ENCODE results near the gene STYXL1. TPM values are rescaled to one million over a fixed set of nuclear protein-coding genes. Genes with fewer than 3 reads are reported as not detected.
"Not testable (repeated sequence)": the region's sequence is repeated elsewhere in the genome, so short reads cannot be mapped to it uniquely, and the experiment has no call there.

Gene STYXL1
- total RNA-seq, 2 donors from 2014 or later = 9.3 to 14.6 TPM

GRCh38 chr7:76040126-76040525, 7.7 kb downstream of the STYXL1 start:
- H3K27me3 ChIP-seq (replicated peaks; ENCODE audit: insufficient read depth) = no peaks in the 10 kb centered on the region
- H3K4me1 ChIP-seq (ENCODE audit: control insufficient read depth in 1 of 2, low read depth in 2 of 2) = no peaks in the 10 kb centered on the region
- no peak overlapping the region for H3K27ac ChIP-seq
- ATAC-seq (ENCODE audit: insufficient number of reproducible peaks, low FRiP score, low read depth) = no peak
- H3K36me3 ChIP-seq = peaks cover 5% of the 10 kb centered on the region
- TF ChIP-seq, protein P1, sequence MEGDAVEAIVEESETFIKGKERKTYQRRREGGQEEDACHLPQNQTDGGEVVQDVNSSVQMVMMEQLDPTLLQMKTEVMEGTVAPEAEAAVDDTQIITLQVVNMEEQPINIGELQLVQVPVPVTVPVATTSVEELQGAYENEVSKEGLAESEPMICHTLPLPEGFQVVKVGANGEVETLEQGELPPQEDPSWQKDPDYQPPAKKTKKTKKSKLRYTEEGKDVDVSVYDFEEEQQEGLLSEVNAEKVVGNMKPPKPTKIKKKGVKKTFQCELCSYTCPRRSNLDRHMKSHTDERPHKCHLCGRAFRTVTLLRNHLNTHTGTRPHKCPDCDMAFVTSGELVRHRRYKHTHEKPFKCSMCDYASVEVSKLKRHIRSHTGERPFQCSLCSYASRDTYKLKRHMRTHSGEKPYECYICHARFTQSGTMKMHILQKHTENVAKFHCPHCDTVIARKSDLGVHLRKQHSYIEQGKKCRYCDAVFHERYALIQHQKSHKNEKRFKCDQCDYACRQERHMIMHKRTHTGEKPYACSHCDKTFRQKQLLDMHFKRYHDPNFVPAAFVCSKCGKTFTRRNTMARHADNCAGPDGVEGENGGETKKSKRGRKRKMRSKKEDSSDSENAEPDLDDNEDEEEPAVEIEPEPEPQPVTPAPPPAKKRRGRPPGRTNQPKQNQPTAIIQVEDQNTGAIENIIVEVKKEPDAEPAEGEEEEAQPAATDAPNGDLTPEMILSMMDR (IDR thresholded peaks at IDR 0.05) = no peak
- no peak overlapping the region for H3K4me3 ChIP-seq
- no peak for DNase-seq (ENCODE audit: low spot score)
- H3K9me3 ChIP-seq = no peaks in the 10 kb centered on the region

DNA sequence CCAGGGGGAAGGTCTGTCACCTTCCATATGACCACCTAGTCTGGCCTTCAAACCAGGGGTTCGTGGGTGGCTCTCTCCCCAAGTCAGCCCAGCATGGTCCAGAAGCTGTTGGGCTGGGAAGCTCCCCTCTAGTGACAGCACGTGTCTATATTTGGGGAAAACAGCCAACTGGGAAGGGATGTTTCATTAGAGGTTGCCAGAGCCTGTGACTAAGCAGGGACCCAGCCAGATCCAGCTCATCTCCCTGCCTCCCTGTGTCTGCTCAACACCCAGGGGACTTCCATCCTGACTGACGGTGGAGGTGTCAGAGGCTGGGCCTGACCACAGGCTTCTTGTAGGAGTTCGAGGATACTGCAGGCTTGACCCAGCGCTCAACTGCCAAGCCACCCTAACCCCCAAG, 10.5 kb downstream of the STYXL1 start:
- no peak overlapping the region for H3K4me3 ChIP-seq
- peaks cover 5% of the 10 kb centered on the region for H3K36me3 ChIP-seq
- TF ChIP-seq, protein P1 (IDR thresholded peaks at IDR 0.05) = no peak
- no peaks in the 10 kb centered on the region for H3K4me1 ChIP-seq (ENCODE audit: control insufficient read depth in 1 of 2, low read depth in 2 of 2)
- DNase-seq (ENCODE audit: low spot score) = no peak
- H3K27ac ChIP-seq = no peak overlapping the region
- no peaks in the 10 kb centered on the region for H3K9me3 ChIP-seq
- no peaks in the 10 kb centered on the region for H3K27me3 ChIP-seq (replicated peaks; ENCODE audit: insufficient read depth)
- ATAC-seq (ENCODE audit: insufficient number of reproducible peaks, low FRiP score, low read depth) = no peak

- peaks cover 6% of the 10 kb centered on the region for H3K36me3 ChIP-seq
- no peak for ATAC-seq (ENCODE audit: insufficient number of reproducible peaks, low FRiP score, low read depth)
Observed at GRCh38 chr7:76031964-76032363, 15.8 kb downstream of the STYXL1 start.

GRCh38 chr7:76029682-76030081, 18.1 kb downstream of the STYXL1 start:
- H3K27ac ChIP-seq; H3K9me3 ChIP-seq; DNase-seq (ENCODE audit: low spot score); H3K27me3 ChIP-seq (replicated peaks; ENCODE audit: insufficient read depth); H3K4me1 ChIP-seq (ENCODE audit: control insufficient read depth in 1 of 2, low read depth in 2 of 2); ATAC-seq (ENCODE audit: insufficient number of reproducible peaks, low FRiP score, low read depth); H3K4me3 ChIP-seq; H3K36me3 ChIP-seq: not testable (repeated sequence)

More at GRCh38 chr7:76031964-76032363, 15.8 kb downstream of the STYXL1 start:
- H3K9me3 ChIP-seq = no peaks in the 10 kb centered on the region
- no peak overlapping the region for H3K27ac ChIP-seq
- no peak overlapping the region for H3K4me3 ChIP-seq
- TF ChIP-seq, protein P1 (IDR thresholded peaks at IDR 0.05) = no peak
- H3K4me1 ChIP-seq (ENCODE audit: control insufficient read depth in 1 of 2, low read depth in 2 of 2) = no peaks in the 10 kb centered on the region
- DNase-seq (ENCODE audit: low spot score) = no peak
- H3K27me3 ChIP-seq (replicated peaks; ENCODE audit: insufficient read depth) = no peaks in the 10 kb centered on the region

- Histone ChIP-seq H3K9me3 (no peaks in the 10 kb centered on the region), H3K4me1 (ENCODE audit: control insufficient read depth in 1 of 2, low read depth in 2 of 2) (no peaks in the 10 kb centered on the region), H3K27ac (no peak overlapping the region), H3K4me3 (no peak overlapping the region), H3K36me3 (peaks cover under 1% of the 10 kb centered on the region), H3K27me3 (replicated peaks; ENCODE audit: insufficient read depth) (no peaks in the 10 kb centered on the region)
- TF ChIP-seq, protein P1 (IDR thresholded peaks at IDR 0.05) = no peak
- ATAC-seq (ENCODE audit: insufficient number of reproducible peaks, low FRiP score, low read depth) (no peak), DNase-seq (ENCODE audit: low spot score) (no peak)
Observed at GRCh38 chr7:76023002-76023401, 24.8 kb downstream of the STYXL1 start.

Measured in thoracic aorta (tissue), 2 donors.